HCT116 (cell line): ENCODE data around the gene DIP2B. TPM values are rescaled to one million over a fixed set of nuclear protein-coding genes. Genes with fewer than 3 reads are reported as not detected.
A peak's percentile ranks its signal among the peaks of the same experiment; 100 is the strongest.

Experiments used
- ATAC-seq: fragments of 200-7000 bp; cut with Tn5 transposase; 2 replicates; pipeline ENCODE4 v1.9.1; 2020; ENCODE audit warnings: mild to moderate bottlenecking, moderate library complexity
- BruUV-seq: library from RNA; stranded (reverse); fragments of 400-500 nt; replicated peaks from 2 replicates; lab custom pipeline; 2021; lab: Mats Ljungman, UMichigan
- CTCF ChIA-PET: fragments of 300-600 bp; sonication (Branson Sonifier 250); formaldehyde crosslinking; loops from one replicate; lab custom pipeline; 2021; ENCODE audit warnings: antibody characterized with exemption; lab: Charles Lee
- POLR2A ChIA-PET: fragments of 300-600, 350-600 bp; sonication (Branson Sonifier 250); formaldehyde crosslinking; loops from one replicate; lab custom pipeline; 2021; ENCODE audit warnings: antibody characterized with exemption; lab: Charles Lee
- RAD21 ChIA-PET, 2 experiments: fragments of 300-600 bp; sonication (Branson Sonifier 250); formaldehyde crosslinking; loops; one replicate each; lab custom pipeline; 2023; ENCODE audit warnings: low total read pairs in 2 of 2; ENCODE audit not compliant: uncharacterized antibody in 2 of 2, unreplicated experiment in 2 of 2, low non-redundant PET in 1 of 2; lab: Charles Lee
- DNase-seq: peaks from one replicate; pipeline ENCODE4 v3.0.0-alpha.2; 2010; ENCODE audit warnings: low read depth, low spot score
- H2AFZ ChIP-seq: fragments of 200-600 bp; shearing (Covaris generic), sonication (generic); 2 replicates; pipeline ENCODE4 v1.6.1; 2017; ENCODE audit warnings: low read depth, mixed run types, mixed read lengths, antibody characterized with exemption, low read length; ENCODE audit not compliant: poor library complexity, severe bottlenecking
- H3K27ac ChIP-seq: 2 replicates; pipeline ENCODE4 v1.5.1; 2012; ENCODE audit warnings: low read depth, low read length
- H3K27me3 ChIP-seq: fragments of 200-600 bp; sonication (generic); 2 replicates; pipeline ENCODE4 v1.6.1; 2016; ENCODE audit warnings: mixed run types, low read length, mixed read lengths; ENCODE audit not compliant: insufficient read depth
- H3K36me3 ChIP-seq, 2 experiments: fragments of 200-500 bp in 1 of 2; fragments of 200-600 bp in 1 of 2; sonication (Bioruptor generic) in 1 of 2; sonication (generic) in 1 of 2; 2 replicates each; pipeline versions ENCODE4 v1.5.1 to v1.6.1; 2014 to 2016; ENCODE audit warnings: low read length in 2 of 2, inconsistent platforms in 1 of 2, mixed read lengths in 1 of 2, mixed run types in 1 of 2; ENCODE audit not compliant: insufficient read depth in 2 of 2, control insufficient read depth in 1 of 2
- H3K4me1 ChIP-seq, 2 experiments: fragments of 200-600 bp in 1 of 2; sonication (generic) in 1 of 2; 2 replicates each; pipeline versions ENCODE4 v1.5.1 to v1.6.1; 2012 to 2017; ENCODE audit warnings: low read length in 2 of 2, inconsistent platforms in 1 of 2, mild to moderate bottlenecking in 1 of 2, mixed read lengths in 1 of 2, mixed run types in 1 of 2, moderate library complexity in 1 of 2; ENCODE audit not compliant: insufficient read depth in 2 of 2, control insufficient read depth in 1 of 2
- H3K4me2 ChIP-seq: fragments of 200-600 bp; sonication (generic); 2 replicates; pipeline ENCODE4 v1.6.1; 2017; ENCODE audit warnings: mixed run types, low read length, mixed read lengths
- H3K4me3 ChIP-seq, 2 experiments: fragments of 200-600 bp in 1 of 2; sonication (generic) in 1 of 2; replicated peaks in 1 of 2; 2 replicates each; pipeline ENCODE4 v1.5.1; 2011 to 2016; ENCODE audit warnings: low read length in 2 of 2, control low read depth in 1 of 2, low read depth in 1 of 2, mild to moderate bottlenecking in 1 of 2, mixed read lengths in 1 of 2, mixed run types in 1 of 2
- H3K79me2 ChIP-seq: fragments of 200-600 bp; sonication (generic); 2 replicates; pipeline ENCODE4 v1.6.1; 2017; ENCODE audit warnings: mild to moderate bottlenecking, mixed run types, low read length, moderate library complexity, mixed read lengths; ENCODE audit not compliant: insufficient read depth
- H3K9ac ChIP-seq: fragments of 200-600 bp; sonication (generic); 2 replicates; pipeline ENCODE4 v1.6.1; 2016; ENCODE audit warnings: low read length, mixed read lengths
- H3K9me2 ChIP-seq: fragments of 200-600 bp; sonication (generic), shearing (Covaris generic); 2 replicates; pipeline ENCODE4 v1.6.1; 2017; ENCODE audit warnings: mixed run types, mild to moderate bottlenecking, moderate library complexity; ENCODE audit not compliant: insufficient read depth
- H3K9me3 ChIP-seq, 2 experiments: fragments of 200-500 bp in 1 of 2; fragments of 200-600 bp in 1 of 2; sonication (Bioruptor generic) in 1 of 2; sonication (generic) in 1 of 2; 2 replicates each; pipeline ENCODE4 v1.6.1; 2014 to 2017; ENCODE audit warnings: low read length in 2 of 2, mixed read lengths in 2 of 2, inconsistent platforms in 1 of 2, low read depth in 1 of 2, mild to moderate bottlenecking in 1 of 2, mixed run types in 1 of 2, moderate library complexity in 1 of 2; ENCODE audit not compliant: control insufficient read depth in 1 of 2, insufficient read depth in 1 of 2
- H4K20me1 ChIP-seq: fragments of 200-600 bp; sonication (generic), shearing (Covaris generic); 2 replicates; pipeline ENCODE4 v1.6.1; 2017; ENCODE audit warnings: mixed run types, mild to moderate bottlenecking, moderate library complexity; ENCODE audit not compliant: insufficient read depth
- ATF3 ChIP-seq: IDR thresholded peaks from 2 replicates; pipeline ENCODE4 v1.6.1; 2012
- EZH2 ChIP-seq: fragments of 200-600 bp; sonication (generic); IDR thresholded peaks from 2 replicates; pipeline ENCODE4 v1.6.1; 2017; ENCODE audit warnings: antibody characterized with exemption, mixed run types
- EZH2phosphoT487 ChIP-seq: fragments of 200-600 bp; IDR thresholded peaks from 2 replicates; pipeline ENCODE4 v1.6.1; 2018; ENCODE audit warnings: antibody characterized with exemption, borderline replicate concordance
- FOSL1 ChIP-seq: IDR thresholded peaks from 2 replicates; pipeline ENCODE4 v1.6.1; 2012; ENCODE audit warnings: low read depth
- JUND ChIP-seq: IDR thresholded peaks from 2 replicates; pipeline ENCODE4 v1.6.1; 2012
- RAD21 ChIP-seq: IDR thresholded peaks from 2 replicates; pipeline ENCODE4 v1.6.1; 2012; ENCODE audit warnings: low read depth, mild to moderate bottlenecking
- SIN3A ChIP-seq: IDR thresholded peaks from 2 replicates; pipeline ENCODE4 v1.6.1; 2012; ENCODE audit warnings: low read depth
- SP1 ChIP-seq: IDR thresholded peaks from 2 replicates; pipeline ENCODE4 v1.6.1; 2012; ENCODE audit warnings: low read depth
- SRF ChIP-seq: IDR thresholded peaks from 2 replicates; pipeline ENCODE4 v1.6.1; 2012; ENCODE audit warnings: low read depth
- TCF7L2 ChIP-seq: IDR thresholded peaks from 2 replicates; pipeline ENCODE4 v1.7.0; 2011; ENCODE audit warnings: borderline replicate concordance, inconsistent platforms; ENCODE audit not compliant: insufficient read depth, insufficient read length; ENCODE audit errors: extremely low read depth
- YY1 ChIP-seq: IDR thresholded peaks from 2 replicates; pipeline ENCODE4 v1.6.1; 2011; ENCODE audit warnings: low read length, low read depth, moderate library complexity, mild to moderate bottlenecking; ENCODE audit not compliant: insufficient replicate concordance; ENCODE audit errors: extremely low read depth
- ZFX ChIP-seq: fragments of 450-650 bp; IDR thresholded peaks from 2 replicates; pipeline ENCODE4 v1.6.1; 2017
- ZNF274 ChIP-seq: fragments of 200-500 bp; sonication (Bioruptor generic); IDR thresholded peaks from 2 replicates; pipeline ENCODE4 v1.6.1; 2014; ENCODE audit warnings: mild to moderate bottlenecking, low read depth, low read length, inconsistent platforms
- intact Hi-C: fragments of 100-400 bp; cut with micrococcal nuclease; formaldehyde crosslinking; loops from 2 replicates; pipeline ENCODE4 v1.10.0; 2022
- total RNA-seq: library from RNA; stranded (reverse); gene quantifications from one replicate; pipeline ENCODE4 v1.2.1, GENCODE V29; 2021; ENCODE audit not compliant: unreplicated experiment
- TF ChIP-seq, protein P1 (sequence below): IDR thresholded peaks from 2 replicates; pipeline ENCODE4 v1.6.1; 2012
- TF ChIP-seq, protein P2 (sequence below), 3 experiments: fragments of 200-600 bp in 1 of 3; sonication (generic) in 1 of 3; IDR thresholded peaks in 2 of 3; conservative IDR thresholded peaks in 1 of 3; 2 replicates each; pipeline ENCODE4 v1.5.1; 2012 to 2017; ENCODE audit warnings: low read depth in 2 of 3, low read length in 2 of 3, antibody characterized with exemption in 1 of 3, borderline replicate concordance in 1 of 3, control low read depth in 1 of 3, mild to moderate bottlenecking in 1 of 3, mixed read lengths in 1 of 3, mixed run types in 1 of 3, moderate library complexity in 1 of 3; ENCODE audit not compliant: insufficient read depth in 1 of 3
- TF ChIP-seq, protein P3 (sequence below): IDR thresholded peaks from 2 replicates; pipeline ENCODE4 v1.6.1; 2011; ENCODE audit warnings: mild to moderate bottlenecking, low read length, moderate library complexity; ENCODE audit not compliant: insufficient replicate concordance; ENCODE audit errors: extremely low read depth

Gene DIP2B
- total RNA-seq, 1 experiment from 2014 or later: 32.3 TPM

DNA sequence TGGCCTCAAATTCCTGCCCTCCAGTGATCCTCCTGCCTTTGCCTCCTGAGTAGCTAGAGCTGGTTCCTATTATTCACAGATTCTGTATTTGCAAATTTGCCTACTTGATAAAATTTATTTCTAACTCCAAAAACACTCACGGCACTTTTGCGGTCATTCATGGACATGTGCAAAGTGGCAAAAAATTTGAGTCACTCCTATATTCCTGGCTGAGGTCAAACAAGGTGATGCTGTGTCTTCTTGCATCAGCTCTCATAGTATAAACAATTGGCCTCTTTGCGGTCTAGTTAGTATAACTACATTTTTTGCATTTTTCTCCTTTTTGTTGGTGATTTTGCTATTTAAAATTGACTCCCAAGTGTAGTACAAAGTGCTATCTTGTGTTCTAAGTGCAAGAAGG is 283.8 kb downstream of the DIP2B start:
- H3K79me2 ChIP-seq: peaks cover 52% of the 10 kb centered on the region
- DNase-seq: no peak
- POLR2A ChIA-PET: no interaction called here

More for the DNA sequence above, 283.8 kb downstream of the DIP2B start:
- Histone ChIP-seq H3K4me2 (peak overlapping the region; percentile 93; the same call in 1 of the 2 replicates), H2AFZ (no peak overlapping the region), H3K4me3 (no peak overlapping the region), H3K36me3 (no peaks in the 10 kb centered on the region), H3K27me3 (no peaks in the 10 kb centered on the region), H3K9me2 (no peaks in the 10 kb centered on the region), H3K9me3 (no peaks in the 10 kb centered on the region), H4K20me1 (no peaks in the 10 kb centered on the region), H3K27ac (no peak overlapping the region), H3K4me1 (peaks cover 61 to 74% of the 10 kb centered on the region in 2 experiments), H3K9ac (no peak overlapping the region)
- BruUV-seq: no TSS peak
- no peak for ATAC-seq
- CTCF ChIA-PET: no interaction called here
- no peak for TF ChIP-seq SP1
- TF ChIP-seq, protein P1, sequence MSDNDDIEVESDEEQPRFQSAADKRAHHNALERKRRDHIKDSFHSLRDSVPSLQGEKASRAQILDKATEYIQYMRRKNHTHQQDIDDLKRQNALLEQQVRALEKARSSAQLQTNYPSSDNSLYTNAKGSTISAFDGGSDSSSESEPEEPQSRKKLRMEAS: no peak
- no peak for TF ChIP-seq ZFX
- no peak for TF ChIP-seq FOSL1
- TF ChIP-seq RAD21: no peak
- no peak for TF ChIP-seq ZNF274
- TF ChIP-seq EZH2: no peak
- no peak for TF ChIP-seq TCF7L2
- no peak for TF ChIP-seq EZH2phosphoT487
- TF ChIP-seq SRF: no peak
- TF ChIP-seq YY1: no peak
- no peak for TF ChIP-seq SIN3A
- TF ChIP-seq ATF3: no peak
- TF ChIP-seq, protein P2, sequence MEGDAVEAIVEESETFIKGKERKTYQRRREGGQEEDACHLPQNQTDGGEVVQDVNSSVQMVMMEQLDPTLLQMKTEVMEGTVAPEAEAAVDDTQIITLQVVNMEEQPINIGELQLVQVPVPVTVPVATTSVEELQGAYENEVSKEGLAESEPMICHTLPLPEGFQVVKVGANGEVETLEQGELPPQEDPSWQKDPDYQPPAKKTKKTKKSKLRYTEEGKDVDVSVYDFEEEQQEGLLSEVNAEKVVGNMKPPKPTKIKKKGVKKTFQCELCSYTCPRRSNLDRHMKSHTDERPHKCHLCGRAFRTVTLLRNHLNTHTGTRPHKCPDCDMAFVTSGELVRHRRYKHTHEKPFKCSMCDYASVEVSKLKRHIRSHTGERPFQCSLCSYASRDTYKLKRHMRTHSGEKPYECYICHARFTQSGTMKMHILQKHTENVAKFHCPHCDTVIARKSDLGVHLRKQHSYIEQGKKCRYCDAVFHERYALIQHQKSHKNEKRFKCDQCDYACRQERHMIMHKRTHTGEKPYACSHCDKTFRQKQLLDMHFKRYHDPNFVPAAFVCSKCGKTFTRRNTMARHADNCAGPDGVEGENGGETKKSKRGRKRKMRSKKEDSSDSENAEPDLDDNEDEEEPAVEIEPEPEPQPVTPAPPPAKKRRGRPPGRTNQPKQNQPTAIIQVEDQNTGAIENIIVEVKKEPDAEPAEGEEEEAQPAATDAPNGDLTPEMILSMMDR (IDR thresholded peaks at IDR 0.05 in 2 of 3, conservative IDR thresholded peaks at IDR 0.05 in 1 of 3; ENCODE audit: borderline replicate concordance in 1 of 3, insufficient read depth in 1 of 3, low read depth in 2 of 3, low read length in 2 of 3): no peak
- TF ChIP-seq, protein P3, sequence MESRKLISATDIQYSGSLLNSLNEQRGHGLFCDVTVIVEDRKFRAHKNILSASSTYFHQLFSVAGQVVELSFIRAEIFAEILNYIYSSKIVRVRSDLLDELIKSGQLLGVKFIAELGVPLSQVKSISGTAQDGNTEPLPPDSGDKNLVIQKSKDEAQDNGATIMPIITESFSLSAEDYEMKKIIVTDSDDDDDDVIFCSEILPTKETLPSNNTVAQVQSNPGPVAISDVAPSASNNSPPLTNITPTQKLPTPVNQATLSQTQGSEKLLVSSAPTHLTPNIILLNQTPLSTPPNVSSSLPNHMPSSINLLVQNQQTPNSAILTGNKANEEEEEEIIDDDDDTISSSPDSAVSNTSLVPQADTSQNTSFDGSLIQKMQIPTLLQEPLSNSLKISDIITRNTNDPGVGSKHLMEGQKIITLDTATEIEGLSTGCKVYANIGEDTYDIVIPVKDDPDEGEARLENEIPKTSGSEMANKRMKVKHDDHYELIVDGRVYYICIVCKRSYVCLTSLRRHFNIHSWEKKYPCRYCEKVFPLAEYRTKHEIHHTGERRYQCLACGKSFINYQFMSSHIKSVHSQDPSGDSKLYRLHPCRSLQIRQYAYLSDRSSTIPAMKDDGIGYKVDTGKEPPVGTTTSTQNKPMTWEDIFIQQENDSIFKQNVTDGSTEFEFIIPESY: no peak
- TF ChIP-seq JUND: no peak
- intact Hi-C loops: no loop called here
- RAD21 ChIA-PET: no interaction called here
